Stimulated activated CD4-positive, alpha-beta T cell treated with anti-CD3 and anti-CD28 coated beads, Interleukin-12 subunit alpha, Interleukin-12 subunit beta, amount 100 ng/mL, for 24 hours (primary cell): ENCODE data around the gene C3orf70.

Source experiments
- DNase-seq, 2 experiments: peaks; one replicate each; pipeline ENCODE4 v3.0.0-alpha.2; 2020; ENCODE audit warnings: low read depth in 2 of 2

C3orf70 gene

GRCh38 chr3:185152410-185153170, at the start of gene C3orf70:
TSS of gene C3orf70 (minus strand) at chr3:185153060. CDS start at chr3:185152823, 237 bp downstream.
- peak in 1 of 2 experiments; percentile 15 for DNase-seq

- DNase-seq, result no peak
Observed at GRCh38 chr3:185200639-185201038, 47.8 kb upstream of the C3orf70 start.

GRCh38 chr3:185199671-185200070, 46.8 kb upstream of the C3orf70 start:
- DNase-seq, result no peak

GRCh38 chr3:185199206-185199605, 46.3 kb upstream of the C3orf70 start:
- no peak for DNase-seq

- DNase-seq, result no peak
Observed at GRCh38 chr3:185197068-185197467, 44.2 kb upstream of the C3orf70 start.

GRCh38 chr3:185195652-185196051, 42.8 kb upstream of the C3orf70 start:
- DNase-seq, result no peak

GRCh38 chr3:185188816-185189215, 36.0 kb upstream of the C3orf70 start:
- no peak for DNase-seq

GRCh38 chr3:185187391-185187790, 34.5 kb upstream of the C3orf70 start:
- no peak for DNase-seq

- peak in 1 of 2 experiments; percentile 26 for DNase-seq
Observed at GRCh38 chr3:185176750-185177359, 24.0 kb upstream of the C3orf70 start.

GRCh38 chr3:185175370-185175987, 22.6 kb upstream of the C3orf70 start:
- no peak for DNase-seq

GRCh38 chr3:185172086-185173049, 19.5 kb upstream of the C3orf70 start:
- no peak for DNase-seq

- DNase-seq, result no peak
Observed at GRCh38 chr3:185164428-185165217, 11.8 kb upstream of the C3orf70 start.

GRCh38 chr3:185162634-185163033, 9.8 kb upstream of the C3orf70 start:
- DNase-seq, result no peak

GRCh38 chr3:185161761-185162160, 8.9 kb upstream of the C3orf70 start:
- no peak for DNase-seq

- DNase-seq, result no peak
Observed at GRCh38 chr3:185157347-185157746, 4.5 kb upstream of the C3orf70 start.

- no peak for DNase-seq
Observed at GRCh38 chr3:185155678-185156077, 2.8 kb upstream of the C3orf70 start.

- DNase-seq, result no peak
Observed at GRCh38 chr3:185153861-185154629, 1.2 kb upstream of the C3orf70 start.

- DNase-seq, result peak in 1 of 2 experiments; percentile 11
Observed at GRCh38 chr3:185153171-185153771, 411 bp upstream of the C3orf70 start.

GRCh38 chr3:185151964-185152409, 873 bp downstream of the C3orf70 start:
- no peak for DNase-seq
